NCI-H82 (cell line): Measurements from ENCODE around the gene ODAD4.
"Not testable (repeated sequence)": the region's sequence is repeated elsewhere in the genome, so short reads cannot be mapped to it uniquely, and the experiment has no call there.

Source experiments
- DNase-seq: peaks from one replicate; lab custom pipeline; 2025; lab: John Stamatoyannopoulos, UW

ODAD4 gene

GRCh38 chr17:42002792-42003301 lies 72.4 kb downstream of the ODAD4 start:
- DNase-seq, result no peak

- peak; percentile 60 for DNase-seq
Measured at GRCh38 chr17:42005166-42005565, 74.7 kb downstream of the ODAD4 start.

- peak; percentile 47 for DNase-seq
Measured at GRCh38 chr17:42009170-42009569, 78.8 kb downstream of the ODAD4 start.

GRCh38 chr17:42010266-42010680 lies 79.9 kb downstream of the ODAD4 start:
- not testable (repeated sequence) for DNase-seq

GRCh38 chr17:42010898-42011516 lies 80.6 kb downstream of the ODAD4 start:
- peak; percentile 38 for DNase-seq

GRCh38 chr17:42012363-42012762 lies 81.9 kb downstream of the ODAD4 start:
- not testable (repeated sequence) for DNase-seq

- not testable (repeated sequence) for DNase-seq
Measured at GRCh38 chr17:42013740-42014139, 83.3 kb downstream of the ODAD4 start.
